ENCODE results near the gene MGRN1.

Gene MGRN1

GRCh38 chr16:4675864-4676786 lies 51.5 kb downstream of the MGRN1 start:
- Histone ChIP-seq H3K4me3 (ENCODE audit: insufficient read depth, low read depth, low read length) (no peak overlapping the region), H3K36me3 (ENCODE audit: control insufficient read depth, insufficient read depth, low read length) (no peaks in the 10 kb centered on the region), H3K9me3 (ENCODE audit: control insufficient read depth, low read length) (no peaks in the 10 kb centered on the region), H3K27me3 (ENCODE audit: control insufficient read depth, insufficient read depth, low read length, poor library complexity, severe bottlenecking) (no peaks in the 10 kb centered on the region), H3K4me1 (ENCODE audit: control insufficient read depth, insufficient read depth, low read length) (no peaks in the 10 kb centered on the region), H3K27ac (ENCODE audit: insufficient read depth, low read depth, low read length, poor library complexity, severe bottlenecking) (peak overlapping the region; percentile 44)
- 89 to 91% methylated on average over 23 of the region's 23 CpGs for WGBS, 2 experiments

- 92 to 95% methylated on average over 11 of the region's 11 CpGs for WGBS, 2 experiments
- Histone ChIP-seq H3K27me3 (ENCODE audit: control insufficient read depth, insufficient read depth, low read length, poor library complexity, severe bottlenecking) (no peaks in the 10 kb centered on the region), H3K4me1 (ENCODE audit: control insufficient read depth, insufficient read depth, low read length) (no peaks in the 10 kb centered on the region), H3K27ac (ENCODE audit: insufficient read depth, low read depth, low read length, poor library complexity, severe bottlenecking) (no peak overlapping the region), H3K4me3 (ENCODE audit: insufficient read depth, low read depth, low read length) (no peak overlapping the region), H3K9me3 (ENCODE audit: control insufficient read depth, low read length) (no peaks in the 10 kb centered on the region), H3K36me3 (ENCODE audit: control insufficient read depth, insufficient read depth, low read length) (peaks cover under 1% of the 10 kb centered on the region)
Measured at GRCh38 chr16:4676831-4677230, 52.2 kb downstream of the MGRN1 start.

DNA sequence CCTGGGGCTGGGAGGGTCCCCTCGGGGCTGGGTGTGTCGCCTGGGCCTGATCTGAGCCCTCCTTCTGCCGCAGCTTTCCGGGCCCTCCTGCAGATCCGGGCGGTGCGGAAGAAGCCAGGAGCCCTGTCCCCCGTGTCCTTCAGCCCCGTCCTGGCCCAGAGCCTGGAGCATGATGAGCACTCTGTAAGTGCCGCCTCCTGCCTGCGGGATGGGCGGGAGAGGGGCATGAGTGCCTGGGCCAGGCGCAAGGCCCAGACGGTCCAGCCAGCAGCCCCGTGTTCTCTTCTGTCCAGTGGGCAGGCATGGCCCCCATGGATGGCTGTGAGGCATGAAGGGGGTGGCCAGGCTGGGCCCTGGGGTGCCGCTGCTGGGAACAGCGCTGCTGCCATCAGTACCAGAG lies 52.8 kb downstream of the MGRN1 start:
- H3K4me1 ChIP-seq (ENCODE audit: control insufficient read depth, insufficient read depth, low read length) = no peaks in the 10 kb centered on the region
- H3K9me3 ChIP-seq (ENCODE audit: control insufficient read depth, low read length) = no peaks in the 10 kb centered on the region
- no peak overlapping the region for H3K27ac ChIP-seq (ENCODE audit: insufficient read depth, low read depth, low read length, poor library complexity, severe bottlenecking)
- H3K36me3 ChIP-seq (ENCODE audit: control insufficient read depth, insufficient read depth, low read length) = peaks cover 6% of the 10 kb centered on the region
- H3K4me3 ChIP-seq (ENCODE audit: insufficient read depth, low read depth, low read length) = no peak overlapping the region
- no peaks in the 10 kb centered on the region for H3K27me3 ChIP-seq (ENCODE audit: control insufficient read depth, insufficient read depth, low read length, poor library complexity, severe bottlenecking)
- WGBS, 2 experiments = 95 to 96% methylated on average over 17 of the region's 17 CpGs

GRCh38 chr16:4677994-4678393 lies 53.4 kb downstream of the MGRN1 start:
- WGBS, 2 experiments = 94 to 95% methylated on average over 9 of the region's 9 CpGs
- no peak overlapping the region for H3K4me3 ChIP-seq (ENCODE audit: insufficient read depth, low read depth, low read length)
- peaks cover 7% of the 10 kb centered on the region for H3K36me3 ChIP-seq (ENCODE audit: control insufficient read depth, insufficient read depth, low read length)
- no peaks in the 10 kb centered on the region for H3K9me3 ChIP-seq (ENCODE audit: control insufficient read depth, low read length)
- H3K27me3 ChIP-seq (ENCODE audit: control insufficient read depth, insufficient read depth, low read length, poor library complexity, severe bottlenecking) = no peaks in the 10 kb centered on the region
- no peak overlapping the region for H3K27ac ChIP-seq (ENCODE audit: insufficient read depth, low read depth, low read length, poor library complexity, severe bottlenecking)
- no peaks in the 10 kb centered on the region for H3K4me1 ChIP-seq (ENCODE audit: control insufficient read depth, insufficient read depth, low read length)

DNA sequence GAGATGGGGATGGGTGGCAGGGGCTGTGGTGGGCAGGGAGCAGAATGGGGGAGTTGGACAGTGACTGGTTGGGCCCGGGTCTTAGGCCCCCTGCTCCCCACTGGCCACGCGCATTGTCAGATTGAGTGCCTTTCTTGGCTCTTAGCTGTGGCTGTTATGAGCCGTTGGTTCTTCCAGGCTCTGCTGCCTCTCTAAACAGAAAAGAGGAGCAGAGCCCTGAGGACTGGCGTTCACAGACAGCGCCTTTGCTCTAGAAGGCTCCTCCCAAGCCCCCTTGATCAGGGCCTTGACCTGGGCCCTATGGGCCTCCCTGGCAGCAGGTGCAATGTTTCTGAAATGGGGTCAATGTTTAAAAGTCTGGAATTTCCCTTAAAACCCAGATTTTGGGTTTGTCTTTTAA lies 54.0 kb downstream of the MGRN1 start:
- Histone ChIP-seq H3K27ac (ENCODE audit: insufficient read depth, low read depth, low read length, poor library complexity, severe bottlenecking) (no peak overlapping the region), H3K27me3 (ENCODE audit: control insufficient read depth, insufficient read depth, low read length, poor library complexity, severe bottlenecking) (no peaks in the 10 kb centered on the region), H3K36me3 (ENCODE audit: control insufficient read depth, insufficient read depth, low read length) (peaks cover 7% of the 10 kb centered on the region), H3K4me1 (ENCODE audit: control insufficient read depth, insufficient read depth, low read length) (no peaks in the 10 kb centered on the region), H3K9me3 (ENCODE audit: control insufficient read depth, low read length) (no peaks in the 10 kb centered on the region), H3K4me3 (ENCODE audit: insufficient read depth, low read depth, low read length) (no peak overlapping the region)
- 92 to 95% methylated on average over 6 of the region's 6 CpGs for WGBS, 2 experiments

DNA sequence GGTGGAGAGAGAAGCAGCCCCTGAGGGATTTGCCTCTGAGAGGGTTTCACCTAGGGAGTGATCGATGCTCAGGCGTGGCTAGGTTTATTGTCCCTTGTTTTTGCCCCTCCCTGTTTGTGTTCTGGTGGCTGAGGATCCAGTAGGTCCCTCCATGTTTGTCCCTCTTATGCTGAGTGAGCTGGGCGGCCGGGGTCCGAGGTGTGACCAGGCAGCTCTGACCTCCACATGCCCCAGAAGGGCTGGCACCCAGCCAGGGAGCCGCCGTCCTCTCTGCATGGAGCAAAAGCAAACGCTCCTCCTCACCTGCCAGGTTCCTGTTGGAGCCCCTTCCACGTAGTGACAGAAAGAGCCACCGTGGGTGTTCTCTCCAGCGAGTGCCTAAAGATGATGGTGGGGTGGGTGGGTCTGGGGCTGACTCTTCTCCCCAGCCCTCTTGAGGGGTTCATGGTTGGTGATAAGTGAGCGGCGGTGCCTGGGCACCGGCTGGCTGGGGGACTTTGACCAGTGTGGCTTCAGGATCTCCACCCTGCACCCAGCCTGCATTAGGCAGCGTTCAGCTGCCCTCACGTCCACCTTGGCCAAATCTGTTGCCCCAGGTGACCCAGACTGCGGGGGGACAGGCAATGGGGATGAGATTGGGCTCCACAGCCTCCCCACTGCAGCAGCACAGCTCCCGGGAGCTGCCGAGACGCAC lies 54.7 kb downstream of the MGRN1 start:
- Histone ChIP-seq H3K27ac (ENCODE audit: insufficient read depth, low read depth, low read length, poor library complexity, severe bottlenecking) (no peak overlapping the region), H3K4me3 (ENCODE audit: insufficient read depth, low read depth, low read length) (no peak overlapping the region), H3K9me3 (ENCODE audit: control insufficient read depth, low read length) (no peaks in the 10 kb centered on the region), H3K27me3 (ENCODE audit: control insufficient read depth, insufficient read depth, low read length, poor library complexity, severe bottlenecking) (no peaks in the 10 kb centered on the region), H3K36me3 (ENCODE audit: control insufficient read depth, insufficient read depth, low read length) (peaks cover 7% of the 10 kb centered on the region), H3K4me1 (ENCODE audit: control insufficient read depth, insufficient read depth, low read length) (no peaks in the 10 kb centered on the region)
- WGBS, 2 experiments = 94% methylated on average over 20 of the region's 20 CpGs

- H3K27me3 ChIP-seq (ENCODE audit: control insufficient read depth, insufficient read depth, low read length, poor library complexity, severe bottlenecking) = no peaks in the 10 kb centered on the region
- no peak overlapping the region for H3K27ac ChIP-seq (ENCODE audit: insufficient read depth, low read depth, low read length, poor library complexity, severe bottlenecking)
- no peak overlapping the region for H3K4me3 ChIP-seq (ENCODE audit: insufficient read depth, low read depth, low read length)
- peaks cover 7% of the 10 kb centered on the region for H3K36me3 ChIP-seq (ENCODE audit: control insufficient read depth, insufficient read depth, low read length)
- H3K9me3 ChIP-seq (ENCODE audit: control insufficient read depth, low read length) = no peaks in the 10 kb centered on the region
- WGBS, 2 experiments = 96% methylated on average over 47 of the region's 47 CpGs
- H3K4me1 ChIP-seq (ENCODE audit: control insufficient read depth, insufficient read depth, low read length) = no peaks in the 10 kb centered on the region
Measured at GRCh38 chr16:4679850-4680636, 55.4 kb downstream of the MGRN1 start.

GRCh38 chr16:4680673-4681470 lies 56.2 kb downstream of the MGRN1 start:
- no peaks in the 10 kb centered on the region for H3K9me3 ChIP-seq (ENCODE audit: control insufficient read depth, low read length)
- H3K27ac ChIP-seq (ENCODE audit: insufficient read depth, low read depth, low read length, poor library complexity, severe bottlenecking) = no peak overlapping the region
- no peaks in the 10 kb centered on the region for H3K4me1 ChIP-seq (ENCODE audit: control insufficient read depth, insufficient read depth, low read length)
- H3K36me3 ChIP-seq (ENCODE audit: control insufficient read depth, insufficient read depth, low read length) = peaks cover 7% of the 10 kb centered on the region
- no peaks in the 10 kb centered on the region for H3K27me3 ChIP-seq (ENCODE audit: control insufficient read depth, insufficient read depth, low read length, poor library complexity, severe bottlenecking)
- WGBS, 2 experiments = 91 to 93% methylated on average over 26 of the region's 26 CpGs
- no peak overlapping the region for H3K4me3 ChIP-seq (ENCODE audit: insufficient read depth, low read depth, low read length)

DNA sequence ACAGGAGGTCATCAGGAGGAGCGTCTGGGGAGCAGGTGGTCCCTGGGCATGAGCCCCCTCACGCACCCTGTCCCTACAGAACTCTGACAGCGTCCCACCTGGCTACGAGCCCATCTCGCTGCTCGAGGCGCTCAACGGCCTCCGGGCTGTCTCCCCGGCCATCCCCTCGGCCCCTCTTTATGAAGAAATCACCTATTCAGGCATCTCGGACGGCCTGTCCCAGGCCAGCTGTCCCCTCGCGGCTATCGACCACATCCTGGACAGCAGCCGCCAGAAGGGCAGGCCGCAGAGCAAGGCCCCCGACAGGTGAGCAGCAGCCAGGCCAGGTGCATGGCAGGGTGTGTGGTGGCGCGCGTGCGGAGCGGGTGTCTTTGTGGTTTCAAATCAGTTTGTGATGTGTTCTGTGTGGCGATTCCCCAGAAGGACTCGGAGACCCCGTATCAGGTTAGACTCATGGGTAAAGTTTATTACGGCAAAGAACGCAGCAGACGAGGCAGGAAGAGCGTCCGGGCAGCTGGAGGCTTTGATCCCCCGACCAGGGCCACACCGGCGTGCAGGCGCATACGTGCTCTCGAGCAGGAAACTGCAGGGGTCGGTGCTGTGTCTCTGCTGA lies 57.0 kb downstream of the MGRN1 start:
- no peaks in the 10 kb centered on the region for H3K9me3 ChIP-seq (ENCODE audit: control insufficient read depth, low read length)
- H3K4me1 ChIP-seq (ENCODE audit: control insufficient read depth, insufficient read depth, low read length) = no peaks in the 10 kb centered on the region
- no peak overlapping the region for H3K27ac ChIP-seq (ENCODE audit: insufficient read depth, low read depth, low read length, poor library complexity, severe bottlenecking)
- 96 to 97% methylated on average over 39 of the region's 39 CpGs for WGBS, 2 experiments
- H3K36me3 ChIP-seq (ENCODE audit: control insufficient read depth, insufficient read depth, low read length) = peaks cover 7% of the 10 kb centered on the region
- no peak overlapping the region for H3K4me3 ChIP-seq (ENCODE audit: insufficient read depth, low read depth, low read length)
- H3K27me3 ChIP-seq (ENCODE audit: control insufficient read depth, insufficient read depth, low read length, poor library complexity, severe bottlenecking) = no peaks in the 10 kb centered on the region

Data from ectodermal cell (in vitro differentiated cells).